ENCODE data around the gene FCHSD2.
"Not testable (repeated sequence)": the region's sequence is repeated elsewhere in the genome, so short reads cannot be mapped to it uniquely, and the experiment has no call there.

FCHSD2 gene

DNA sequence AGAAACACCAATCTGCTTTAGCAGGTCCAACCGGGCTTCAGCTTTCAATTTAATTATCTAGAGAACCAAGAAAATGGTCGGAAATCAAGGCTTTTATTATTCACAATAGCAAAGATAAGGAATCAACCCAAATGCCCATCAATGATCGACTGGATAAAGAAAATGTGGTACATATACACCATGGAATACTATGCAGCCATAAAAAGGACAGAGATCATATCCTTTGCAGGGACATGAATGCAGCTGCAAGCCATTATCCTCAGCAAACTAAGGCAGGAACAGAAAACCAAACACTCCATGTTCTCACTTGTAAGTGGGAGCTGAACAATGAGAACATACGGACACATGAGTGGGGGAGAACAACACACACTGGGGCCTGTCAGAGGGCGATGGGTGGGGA lies 274.1 kb downstream of the FCHSD2 start:
- TF ChIP-seq, protein P1, sequence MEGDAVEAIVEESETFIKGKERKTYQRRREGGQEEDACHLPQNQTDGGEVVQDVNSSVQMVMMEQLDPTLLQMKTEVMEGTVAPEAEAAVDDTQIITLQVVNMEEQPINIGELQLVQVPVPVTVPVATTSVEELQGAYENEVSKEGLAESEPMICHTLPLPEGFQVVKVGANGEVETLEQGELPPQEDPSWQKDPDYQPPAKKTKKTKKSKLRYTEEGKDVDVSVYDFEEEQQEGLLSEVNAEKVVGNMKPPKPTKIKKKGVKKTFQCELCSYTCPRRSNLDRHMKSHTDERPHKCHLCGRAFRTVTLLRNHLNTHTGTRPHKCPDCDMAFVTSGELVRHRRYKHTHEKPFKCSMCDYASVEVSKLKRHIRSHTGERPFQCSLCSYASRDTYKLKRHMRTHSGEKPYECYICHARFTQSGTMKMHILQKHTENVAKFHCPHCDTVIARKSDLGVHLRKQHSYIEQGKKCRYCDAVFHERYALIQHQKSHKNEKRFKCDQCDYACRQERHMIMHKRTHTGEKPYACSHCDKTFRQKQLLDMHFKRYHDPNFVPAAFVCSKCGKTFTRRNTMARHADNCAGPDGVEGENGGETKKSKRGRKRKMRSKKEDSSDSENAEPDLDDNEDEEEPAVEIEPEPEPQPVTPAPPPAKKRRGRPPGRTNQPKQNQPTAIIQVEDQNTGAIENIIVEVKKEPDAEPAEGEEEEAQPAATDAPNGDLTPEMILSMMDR (IDR thresholded peaks at IDR 0.05; ENCODE audit: extremely low read depth, missing control alignments): no peak
- no peak for DNase-seq (ENCODE audit: low spot score)

DNA sequence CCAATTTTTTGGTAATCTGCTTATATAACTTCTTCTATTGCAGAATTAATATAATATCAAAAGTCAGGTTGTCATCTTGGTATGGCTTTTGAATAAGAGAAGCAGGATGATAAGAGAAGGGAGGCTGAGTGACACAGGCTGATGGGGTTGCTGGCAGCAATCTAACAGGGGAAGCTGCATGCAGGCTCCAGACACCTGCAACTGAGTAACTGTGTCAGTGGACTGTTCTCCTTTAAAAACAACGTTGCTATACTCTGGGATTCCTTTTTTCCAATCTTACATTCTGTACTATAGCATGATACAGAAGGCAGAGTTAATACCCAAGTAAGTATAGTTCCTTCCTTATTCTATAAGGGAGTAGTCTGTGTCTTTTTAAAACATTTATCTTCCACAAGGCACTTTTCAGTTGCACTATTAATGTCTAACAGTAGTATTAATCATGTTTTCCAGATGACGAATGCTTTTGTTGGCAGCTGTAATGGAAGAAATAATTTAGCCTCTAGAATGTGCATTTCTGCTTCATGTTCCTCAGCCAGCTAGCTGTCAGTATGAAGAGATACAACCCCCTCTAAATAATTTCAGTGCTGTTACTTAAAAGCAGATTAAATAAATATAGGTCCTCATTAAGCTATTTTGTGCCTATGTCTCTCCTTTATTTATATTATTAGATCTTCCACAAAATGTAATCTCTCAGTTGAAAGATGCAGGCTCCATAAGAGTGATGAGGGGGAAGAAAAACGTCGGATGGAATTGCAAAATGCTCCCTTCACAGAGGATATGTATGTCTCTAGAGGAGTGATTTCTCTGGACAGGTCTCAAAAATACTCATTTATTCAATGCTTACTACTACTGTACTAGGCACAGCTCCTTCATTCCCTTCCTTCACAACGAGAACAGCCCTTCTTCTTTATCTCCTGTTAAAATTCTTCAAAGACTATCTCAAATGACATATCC lies 277.1 kb downstream of the FCHSD2 start:
- no peak for DNase-seq (ENCODE audit: low spot score)
- TF ChIP-seq, protein P1 (IDR thresholded peaks at IDR 0.05; ENCODE audit: extremely low read depth, missing control alignments): no peak

DNA sequence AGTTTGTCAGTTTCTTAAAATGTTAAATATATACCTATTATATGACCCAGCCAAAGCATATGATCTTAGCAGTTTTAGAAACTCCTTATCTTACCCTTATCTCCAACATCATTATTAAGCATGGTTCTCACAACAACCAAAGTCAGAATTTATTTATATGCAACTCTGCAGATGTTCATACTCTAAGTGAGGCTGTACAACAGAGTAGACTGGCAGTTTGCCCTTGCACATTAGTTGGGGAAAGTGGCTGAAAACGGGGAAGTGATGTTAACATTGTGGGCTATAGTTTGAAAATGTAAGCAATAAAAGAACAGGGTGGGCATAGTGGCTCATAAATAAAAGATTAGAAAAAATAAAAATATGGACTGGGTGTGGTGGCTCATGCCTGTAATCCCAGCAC lies 278.2 kb downstream of the FCHSD2 start:
- DNase-seq (ENCODE audit: low spot score): no peak
- TF ChIP-seq, protein P1 (IDR thresholded peaks at IDR 0.05; ENCODE audit: extremely low read depth, missing control alignments): no peak

DNA sequence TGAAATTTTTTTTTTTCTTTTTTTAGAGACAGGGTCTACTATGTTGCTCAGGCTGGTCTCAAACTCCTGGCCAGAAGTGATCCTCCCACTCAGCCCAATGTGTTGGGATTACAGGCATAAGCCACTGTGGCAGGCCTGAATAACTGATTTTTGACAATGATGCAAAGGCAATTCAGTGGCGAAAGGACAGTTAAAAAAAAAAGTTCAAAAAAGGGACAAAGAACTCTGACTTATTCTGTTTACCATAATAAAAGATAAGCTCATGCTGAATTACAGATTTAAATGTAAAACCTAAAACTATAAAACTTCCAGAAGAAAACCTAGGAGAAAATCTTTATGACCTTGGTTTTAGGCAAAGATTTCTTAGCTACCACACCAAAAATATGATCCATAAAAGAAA lies 279.0 kb downstream of the FCHSD2 start:
- DNase-seq (ENCODE audit: low spot score): no peak
- TF ChIP-seq, protein P1 (IDR thresholded peaks at IDR 0.05; ENCODE audit: extremely low read depth, missing control alignments): no peak

DNA sequence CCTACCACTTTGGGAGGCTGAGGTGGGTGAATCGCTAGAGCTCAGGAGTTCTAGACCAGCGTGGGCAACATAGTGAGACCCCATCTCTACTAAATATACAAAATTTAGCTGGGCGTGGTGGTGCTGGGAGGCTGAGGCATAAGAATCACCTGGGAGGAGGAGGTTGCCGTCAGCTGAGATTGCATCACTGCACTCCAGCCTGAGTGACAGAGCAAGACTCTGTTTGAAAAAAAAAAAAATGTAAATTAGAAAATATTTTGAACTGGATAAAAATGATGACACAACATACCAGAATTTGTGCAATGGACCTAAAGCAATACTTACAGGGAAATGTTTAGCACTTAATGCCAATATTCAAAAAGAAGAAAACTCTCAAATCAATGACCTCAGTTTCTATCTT lies 281.5 kb downstream of the FCHSD2 start:
- no peak for DNase-seq (ENCODE audit: low spot score)
- TF ChIP-seq, protein P1 (IDR thresholded peaks at IDR 0.05; ENCODE audit: extremely low read depth, missing control alignments): no peak

DNA sequence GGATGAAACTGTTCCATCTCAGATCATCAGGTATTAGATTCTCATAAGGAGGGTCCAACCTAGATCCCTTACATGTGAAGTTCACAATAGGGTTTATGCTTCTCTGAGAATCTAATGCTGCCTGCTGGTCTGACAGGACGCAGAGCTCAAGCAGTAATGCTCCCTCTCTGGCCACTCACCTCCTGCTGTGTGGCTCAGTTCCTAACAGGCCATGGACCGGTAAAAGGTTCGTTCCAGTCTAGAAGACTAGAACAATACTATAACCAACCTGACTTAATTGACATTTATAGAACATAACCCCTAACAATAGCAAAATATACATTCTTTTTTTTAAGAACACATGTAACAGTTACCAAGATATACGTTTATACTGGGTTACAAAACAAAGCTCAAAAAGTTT lies 282.1 kb downstream of the FCHSD2 start:
- no peak for DNase-seq (ENCODE audit: low spot score)
- TF ChIP-seq, protein P1 (IDR thresholded peaks at IDR 0.05; ENCODE audit: extremely low read depth, missing control alignments): no peak

DNA sequence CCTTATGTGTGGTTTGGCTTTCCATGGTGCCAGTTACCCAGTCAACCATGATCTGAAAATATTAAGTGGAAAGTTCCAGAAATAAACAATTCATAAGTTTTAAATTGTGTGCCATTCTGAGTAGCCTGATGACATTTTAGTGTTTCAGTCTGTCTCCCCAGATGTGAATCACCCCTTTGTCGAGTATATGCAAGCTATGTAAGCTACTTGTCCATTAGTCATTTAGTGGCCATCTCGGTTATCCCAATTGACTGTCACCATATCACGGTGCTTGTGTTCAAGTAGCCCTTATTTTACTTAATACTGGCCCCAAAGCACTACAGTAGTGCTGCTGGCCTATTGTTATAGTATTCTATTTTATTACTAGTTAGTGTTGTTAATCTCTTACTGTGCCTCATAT lies 283.0 kb downstream of the FCHSD2 start:
- DNase-seq (ENCODE audit: low spot score): no peak
- TF ChIP-seq, protein P1 (IDR thresholded peaks at IDR 0.05; ENCODE audit: extremely low read depth, missing control alignments): no peak

DNA sequence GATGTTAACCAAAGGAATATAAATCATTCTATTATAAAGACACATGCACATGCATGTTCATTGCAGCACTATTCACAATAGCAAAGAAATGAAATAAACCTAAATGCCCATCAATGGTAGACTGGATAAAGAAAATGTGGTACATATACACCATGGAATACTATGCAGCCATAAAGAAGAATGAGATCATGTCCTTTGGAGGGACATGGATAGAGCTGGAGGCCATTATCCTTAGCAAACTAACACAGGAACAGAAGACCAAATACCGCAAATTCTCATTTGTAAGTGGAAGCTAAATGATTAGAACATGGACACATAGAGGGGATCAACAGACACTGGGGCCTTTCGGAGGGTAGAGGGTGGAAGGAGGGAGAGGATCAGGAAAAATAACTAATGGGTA lies 283.9 kb downstream of the FCHSD2 start:
- not testable (repeated sequence) for DNase-seq (ENCODE audit: low spot score)

Data from GM20000 (cell line).